ENCODE measurements around the gene MAMDC2.

MAMDC2 gene

DNA sequence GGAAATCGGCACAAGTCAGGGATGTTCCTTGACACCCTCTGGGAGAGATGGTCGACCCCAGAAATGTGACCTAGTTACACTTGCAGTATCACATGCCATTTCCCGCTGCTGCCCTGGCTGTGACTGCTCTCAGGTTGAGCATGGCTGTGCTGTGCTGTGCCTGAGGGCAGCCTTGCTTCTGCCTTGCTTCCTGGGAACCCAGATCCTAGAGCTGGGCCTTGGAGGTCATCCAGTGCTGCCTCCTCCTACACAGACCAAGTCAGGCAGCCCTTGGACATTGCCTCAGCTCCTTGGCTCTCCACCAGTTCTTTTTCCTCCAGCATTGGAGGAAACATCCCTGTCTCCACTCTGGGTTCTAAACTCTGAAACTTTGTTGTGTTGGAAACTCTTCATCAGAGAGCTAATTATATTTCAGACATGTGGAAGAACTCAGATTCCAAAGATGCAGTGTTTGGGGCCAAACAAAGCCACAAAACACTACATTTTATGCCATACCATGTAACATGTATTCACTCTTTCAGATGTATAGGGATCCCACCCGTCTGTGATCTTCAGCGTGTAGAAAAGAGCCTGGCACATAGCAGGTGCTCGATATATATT lies 6.1 kb downstream of the MAMDC2 start:
- peak; percentile 65 for ATAC-seq
- TF ChIP-seq ZNF565 (CRISPR knock-in tag; conservative IDR thresholded peaks at IDR 0.05; ENCODE audit: low read depth) = no peak
- TF ChIP-seq, protein P1, sequence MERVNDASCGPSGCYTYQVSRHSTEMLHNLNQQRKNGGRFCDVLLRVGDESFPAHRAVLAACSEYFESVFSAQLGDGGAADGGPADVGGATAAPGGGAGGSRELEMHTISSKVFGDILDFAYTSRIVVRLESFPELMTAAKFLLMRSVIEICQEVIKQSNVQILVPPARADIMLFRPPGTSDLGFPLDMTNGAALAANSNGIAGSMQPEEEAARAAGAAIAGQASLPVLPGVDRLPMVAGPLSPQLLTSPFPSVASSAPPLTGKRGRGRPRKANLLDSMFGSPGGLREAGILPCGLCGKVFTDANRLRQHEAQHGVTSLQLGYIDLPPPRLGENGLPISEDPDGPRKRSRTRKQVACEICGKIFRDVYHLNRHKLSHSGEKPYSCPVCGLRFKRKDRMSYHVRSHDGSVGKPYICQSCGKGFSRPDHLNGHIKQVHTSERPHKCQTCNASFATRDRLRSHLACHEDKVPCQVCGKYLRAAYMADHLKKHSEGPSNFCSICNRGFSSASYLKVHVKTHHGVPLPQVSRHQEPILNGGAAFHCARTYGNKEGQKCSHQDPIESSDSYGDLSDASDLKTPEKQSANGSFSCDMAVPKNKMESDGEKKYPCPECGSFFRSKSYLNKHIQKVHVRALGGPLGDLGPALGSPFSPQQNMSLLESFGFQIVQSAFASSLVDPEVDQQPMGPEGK (CRISPR knock-in tag; IDR thresholded peaks at IDR 0.05; ENCODE audit: borderline replicate concordance) = no peak
- no peak for TF ChIP-seq CSDC2 (CRISPR knock-in tag; IDR thresholded peaks at IDR 0.05)
- TF ChIP-seq ZNF70 (CRISPR knock-in tag; IDR thresholded peaks at IDR 0.05) = no peak
- no peak for TF ChIP-seq POU6F1 (CRISPR knock-in tag; IDR thresholded peaks at IDR 0.05; ENCODE audit: borderline replicate concordance, low read depth)
- no peak for TF ChIP-seq PPARA (CRISPR knock-in tag; IDR thresholded peaks at IDR 0.05; ENCODE audit: borderline replicate concordance)

- no peak for TF ChIP-seq PPARA (CRISPR knock-in tag; IDR thresholded peaks at IDR 0.05; ENCODE audit: borderline replicate concordance)
- TF ChIP-seq POU6F1 (CRISPR knock-in tag; IDR thresholded peaks at IDR 0.05; ENCODE audit: borderline replicate concordance, low read depth) = no peak
- TF ChIP-seq RARB (CRISPR knock-in tag; IDR thresholded peaks at IDR 0.05) = no peak
- no peak for TF ChIP-seq CSDC2 (CRISPR knock-in tag; IDR thresholded peaks at IDR 0.05)
- no peak for ATAC-seq
These were observed 9.1 kb downstream of the MAMDC2 start for GRCh38 chr9:70052768-70053167.

DNA sequence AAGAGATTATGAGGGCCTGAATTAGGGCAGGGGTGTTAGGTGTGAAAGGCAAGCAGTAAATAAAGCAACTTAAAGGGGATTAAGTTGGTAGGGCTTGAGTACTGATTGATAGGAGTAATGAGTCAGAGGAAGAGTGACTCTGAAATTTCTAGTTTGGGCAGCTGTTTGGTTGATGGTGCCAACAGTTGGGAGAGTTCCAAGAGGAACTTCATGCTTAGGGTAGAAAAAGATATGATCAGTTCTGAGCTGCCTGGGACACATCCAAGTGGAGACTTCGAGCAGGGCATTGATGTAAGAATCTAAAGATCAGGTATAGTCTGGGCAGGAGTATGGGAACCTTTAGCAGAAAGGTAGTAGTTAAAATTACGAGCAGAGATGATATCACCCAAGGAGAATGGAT lies 10.2 kb downstream of the MAMDC2 start:
- ATAC-seq = peak; percentile 31; the same call in 2 of the 3 replicates
- TF ChIP-seq ZFP3 (CRISPR knock-in tag; IDR thresholded peaks at IDR 0.05) = no peak

GRCh38 chr9:70054521-70054920 lies 10.9 kb downstream of the MAMDC2 start:
- TF ChIP-seq ISL1 (CRISPR knock-in tag; IDR thresholded peaks at IDR 0.05) (no peak), OSR1 (CRISPR knock-in tag; IDR thresholded peaks at IDR 0.05) (no peak), SNAI2 (CRISPR knock-in tag; IDR thresholded peaks at IDR 0.05) (no peak), ESRRG (CRISPR knock-in tag; IDR thresholded peaks at IDR 0.05) (no peak), ZFP30 (CRISPR knock-in tag; IDR thresholded peaks at IDR 0.05) (no peak), CSDC2 (CRISPR knock-in tag; IDR thresholded peaks at IDR 0.05) (no peak), PPARA (CRISPR knock-in tag; IDR thresholded peaks at IDR 0.05; ENCODE audit: borderline replicate concordance) (no peak), BACH2 (CRISPR knock-in tag; IDR thresholded peaks at IDR 0.05; ENCODE audit: borderline replicate concordance) (no peak), ZC3H10 (CRISPR knock-in tag; IDR thresholded peaks at IDR 0.05) (no peak), ZNF565 (CRISPR knock-in tag; conservative IDR thresholded peaks at IDR 0.05; ENCODE audit: low read depth) (no peak), ARNTL (CRISPR knock-in tag; IDR thresholded peaks at IDR 0.05; ENCODE audit: borderline replicate concordance, low read depth) (no peak), TCF4 (CRISPR knock-in tag; IDR thresholded peaks at IDR 0.05; ENCODE audit: borderline replicate concordance) (no peak), TOX (CRISPR knock-in tag; IDR thresholded peaks at IDR 0.05; ENCODE audit: borderline replicate concordance) (no peak)
- TF ChIP-seq, protein P1 (CRISPR knock-in tag; IDR thresholded peaks at IDR 0.05; ENCODE audit: borderline replicate concordance) = no peak
- no peak for ATAC-seq

All from SK-N-SH treated with all-trans-retinoic acid at 6 μM for 48 hours (cell line).